DND-41 (cell line): Measurements from ENCODE around the gene ARL5A.

Experiments used
- CTCF ChIP-seq: IDR thresholded peaks from 2 replicates; pipeline ENCODE4 v1.5.1; 2012; ENCODE audit warnings: borderline replicate concordance, low read length, moderate library complexity, mild to moderate bottlenecking; ENCODE audit not compliant: poor library complexity, severe bottlenecking; ENCODE audit errors: extremely low read depth
- EZH2 ChIP-seq: IDR thresholded peaks from 3 replicates; pipeline ENCODE4 v1.6.1; 2012; ENCODE audit warnings: borderline replicate concordance, low read depth, mild to moderate bottlenecking, moderate library complexity, low read length, inconsistent platforms; ENCODE audit not compliant: severe bottlenecking

- TF ChIP-seq CTCF (no peak), EZH2 (no peak)
Measured at GRCh38 chr2:151855111-151855510, 26.9 kb upstream of the ARL5A start.
